Epithelial cell of esophagus (primary cell): ENCODE results near the gene KLF3.

Experiments
- DNase-seq: peaks from one replicate; pipeline ENCODE4 v3.0.0; 2010; ENCODE audit warnings: low read depth
- H3K4me3 ChIP-seq: 2 replicates; pipeline ENCODE4 v1.5.1; 2011; ENCODE audit warnings: mild to moderate bottlenecking, low read length, control low read depth
- TF ChIP-seq, protein P1 (sequence below): IDR thresholded peaks from 2 replicates; pipeline ENCODE4 v1.5.1; 2011; ENCODE audit warnings: low read depth, mild to moderate bottlenecking, low read length, control low read depth, inconsistent platforms; ENCODE audit not compliant: insufficient read depth; ENCODE audit errors: missing control alignments

KLF3 gene

DNA sequence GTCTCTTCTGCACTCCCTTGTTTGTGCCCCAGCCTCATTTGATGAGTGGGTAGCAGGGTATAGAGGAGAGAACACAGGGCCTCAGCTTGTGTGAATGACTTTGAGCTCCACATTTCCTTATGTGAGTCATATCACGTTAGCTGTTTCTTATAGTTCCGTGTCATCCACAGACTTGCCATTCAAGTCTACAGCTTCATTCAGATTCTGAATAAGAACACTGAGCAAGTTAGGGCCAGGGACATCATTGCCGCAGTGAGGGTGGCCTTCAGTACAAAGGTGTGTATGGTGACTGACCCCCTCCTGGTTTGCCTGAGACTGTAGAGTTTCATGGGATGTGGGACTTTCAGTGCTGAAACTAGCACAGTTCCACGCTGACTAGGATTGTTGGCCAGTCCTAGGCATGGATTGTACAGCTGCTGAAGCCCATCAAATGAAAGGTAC is 23.6 kb downstream of the KLF3 start:
- H3K4me3 ChIP-seq, result no peak overlapping the region
- peak; percentile 82 for DNase-seq
- TF ChIP-seq, protein P1, sequence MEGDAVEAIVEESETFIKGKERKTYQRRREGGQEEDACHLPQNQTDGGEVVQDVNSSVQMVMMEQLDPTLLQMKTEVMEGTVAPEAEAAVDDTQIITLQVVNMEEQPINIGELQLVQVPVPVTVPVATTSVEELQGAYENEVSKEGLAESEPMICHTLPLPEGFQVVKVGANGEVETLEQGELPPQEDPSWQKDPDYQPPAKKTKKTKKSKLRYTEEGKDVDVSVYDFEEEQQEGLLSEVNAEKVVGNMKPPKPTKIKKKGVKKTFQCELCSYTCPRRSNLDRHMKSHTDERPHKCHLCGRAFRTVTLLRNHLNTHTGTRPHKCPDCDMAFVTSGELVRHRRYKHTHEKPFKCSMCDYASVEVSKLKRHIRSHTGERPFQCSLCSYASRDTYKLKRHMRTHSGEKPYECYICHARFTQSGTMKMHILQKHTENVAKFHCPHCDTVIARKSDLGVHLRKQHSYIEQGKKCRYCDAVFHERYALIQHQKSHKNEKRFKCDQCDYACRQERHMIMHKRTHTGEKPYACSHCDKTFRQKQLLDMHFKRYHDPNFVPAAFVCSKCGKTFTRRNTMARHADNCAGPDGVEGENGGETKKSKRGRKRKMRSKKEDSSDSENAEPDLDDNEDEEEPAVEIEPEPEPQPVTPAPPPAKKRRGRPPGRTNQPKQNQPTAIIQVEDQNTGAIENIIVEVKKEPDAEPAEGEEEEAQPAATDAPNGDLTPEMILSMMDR, result no peak

DNA sequence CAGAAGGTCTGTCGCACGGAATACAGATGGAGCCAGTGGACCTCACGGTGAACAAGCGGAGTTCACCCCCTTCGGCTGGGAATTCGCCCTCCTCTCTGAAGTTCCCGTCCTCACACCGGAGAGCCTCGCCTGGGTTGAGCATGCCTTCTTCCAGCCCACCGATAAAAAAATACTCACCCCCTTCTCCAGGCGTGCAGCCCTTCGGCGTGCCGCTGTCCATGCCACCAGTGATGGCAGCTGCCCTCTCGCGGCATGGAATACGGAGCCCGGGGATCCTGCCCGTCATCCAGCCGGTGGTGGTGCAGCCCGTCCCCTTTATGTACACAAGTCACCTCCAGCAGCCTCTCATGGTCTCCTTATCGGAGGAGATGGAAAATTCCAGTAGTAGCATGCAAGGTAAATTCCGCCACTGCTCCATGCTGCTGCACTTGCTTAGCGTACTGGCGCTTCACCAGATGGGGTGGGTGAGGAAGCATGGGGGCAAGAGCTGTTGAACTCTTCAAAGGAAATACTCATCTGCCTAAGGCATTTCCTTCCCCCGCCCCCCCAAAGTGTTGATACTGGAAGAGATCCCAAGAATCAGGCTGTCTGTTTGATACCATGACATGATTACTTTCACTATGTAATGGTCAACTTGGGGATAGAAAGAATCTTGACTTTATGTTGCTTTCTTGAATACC is 24.8 kb downstream of the KLF3 start:
- no peak overlapping the region for H3K4me3 ChIP-seq
- TF ChIP-seq, protein P1, result no peak
- no peak for DNase-seq

DNA sequence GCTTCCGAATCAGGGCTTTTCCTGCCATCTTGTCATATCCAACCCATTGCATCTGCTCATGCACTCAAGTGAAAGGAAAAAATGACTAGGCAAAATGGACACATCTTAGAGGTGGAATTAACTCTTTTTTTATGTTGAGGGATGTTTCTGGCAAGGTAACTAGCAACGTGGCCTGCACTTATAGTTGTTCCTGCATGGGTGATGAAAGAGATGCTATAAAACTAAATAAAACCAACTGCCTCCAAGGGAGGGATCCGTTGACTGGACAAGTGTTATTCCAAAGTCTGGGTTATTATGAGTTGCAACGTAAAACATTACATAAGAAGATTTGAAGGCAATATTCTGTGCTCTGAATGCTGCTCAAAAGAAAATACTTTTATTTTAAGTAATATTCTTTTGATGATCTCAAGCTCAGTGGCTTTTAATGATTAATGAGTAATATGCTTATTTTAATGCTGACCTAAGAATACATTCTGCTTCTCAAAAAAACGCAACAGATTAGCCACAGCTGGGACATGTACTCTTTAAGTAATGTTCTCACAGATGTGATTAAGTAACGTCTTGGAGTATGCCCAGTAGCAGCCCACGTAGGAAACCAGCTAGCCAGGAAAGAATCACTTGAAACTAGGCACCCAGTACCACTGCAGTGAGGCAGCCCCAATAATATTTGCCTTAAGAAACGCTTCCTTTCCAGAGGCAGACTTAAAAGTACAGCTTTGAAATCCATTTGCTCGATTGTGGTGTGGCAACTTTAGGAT is 27.4 kb downstream of the KLF3 start:
- TF ChIP-seq, protein P1, result no peak
- no peak overlapping the region for H3K4me3 ChIP-seq
- no peak for DNase-seq

DNA sequence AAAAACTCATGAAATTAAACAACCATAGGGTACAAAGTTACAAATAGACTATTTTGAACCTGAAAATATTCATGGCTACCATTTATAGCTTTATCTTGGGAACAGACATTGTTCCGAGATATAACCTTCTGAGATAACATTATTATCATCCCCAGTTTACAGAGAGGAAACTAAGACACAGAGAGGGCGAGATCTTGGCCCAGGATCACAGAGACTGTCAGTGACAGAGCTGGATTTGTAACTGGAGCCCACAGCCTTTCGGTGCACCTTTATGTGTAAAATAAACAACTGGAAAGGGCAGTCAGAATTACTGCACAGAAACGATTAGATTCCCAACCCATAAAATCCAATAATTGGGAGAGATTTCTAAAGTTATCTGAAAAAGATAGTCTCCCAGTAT is 28.4 kb downstream of the KLF3 start:
- no peak overlapping the region for H3K4me3 ChIP-seq
- TF ChIP-seq, protein P1, result no peak
- no peak for DNase-seq

DNA sequence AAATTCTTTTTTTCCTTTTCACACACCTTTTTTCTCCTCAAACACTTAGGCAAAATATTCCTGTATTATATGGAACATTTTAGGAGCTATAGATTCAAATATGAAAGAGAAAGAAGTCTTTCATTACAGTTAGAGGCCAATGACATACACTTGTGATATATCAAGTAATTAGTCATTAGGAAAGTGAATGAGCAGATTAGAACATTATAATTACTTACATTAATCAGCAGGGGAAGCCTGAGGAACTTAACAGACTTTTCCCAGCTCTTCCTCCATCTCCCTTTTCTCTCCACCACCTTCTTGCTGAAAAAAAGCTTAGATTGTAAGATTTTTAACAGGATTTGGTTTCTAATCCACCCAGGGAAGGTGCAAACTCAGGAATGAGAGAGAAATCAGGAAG is 29.6 kb downstream of the KLF3 start:
- DNase-seq, result no peak
- no peak overlapping the region for H3K4me3 ChIP-seq
- TF ChIP-seq, protein P1, result no peak

DNA sequence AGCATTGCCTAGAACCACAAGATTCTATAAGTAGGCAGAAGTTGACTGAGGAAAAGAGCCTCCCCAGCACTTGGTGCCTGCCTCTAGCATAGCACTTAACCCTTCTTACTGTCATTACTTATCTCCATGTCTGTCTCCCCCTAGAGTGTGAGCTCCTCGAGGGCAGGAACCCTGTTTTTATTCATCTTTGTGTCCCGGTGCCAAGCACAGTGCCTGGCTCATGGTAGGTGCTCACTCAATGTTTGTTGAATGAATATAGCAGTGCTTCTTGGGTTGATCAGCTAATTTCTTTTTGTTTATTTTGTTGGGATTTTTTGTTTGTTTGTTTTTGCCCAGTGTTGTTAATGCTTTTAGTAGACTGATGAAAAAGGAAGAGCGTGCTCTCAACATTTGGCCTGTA is 30.3 kb downstream of the KLF3 start:
- TF ChIP-seq, protein P1, result no peak
- DNase-seq, result no peak

DNA sequence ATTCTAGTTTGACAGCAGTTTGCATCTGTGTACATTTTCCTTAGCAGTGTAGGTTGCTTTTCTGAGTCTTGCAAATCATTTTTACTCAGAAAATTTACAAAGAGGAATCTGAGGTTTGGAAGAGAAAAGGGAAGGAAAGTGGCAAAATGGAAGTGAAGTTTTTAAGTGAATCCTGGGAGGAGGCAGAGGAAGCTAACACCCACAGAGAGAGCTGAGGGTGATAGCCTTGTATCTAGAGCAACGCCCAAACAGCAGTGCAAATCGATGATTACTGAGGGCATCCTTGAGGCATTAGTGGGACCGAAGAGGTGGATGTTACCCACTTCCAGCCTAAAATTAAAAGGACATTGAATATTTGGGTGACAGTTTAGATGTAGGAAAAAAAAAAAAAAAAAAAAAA is 31.8 kb downstream of the KLF3 start:
- TF ChIP-seq, protein P1, result no peak
- DNase-seq, result no peak
- H3K4me3 ChIP-seq, result no peak overlapping the region

More for the DNA sequence above, 30.3 kb downstream of the KLF3 start:
- H3K4me3 ChIP-seq, result no peak overlapping the region
